ENCODE data around the gene ZC3H7B. TPM values are rescaled to one million over a fixed set of nuclear protein-coding genes. Genes with fewer than 3 reads are reported as not detected.
A peak's percentile ranks its signal among the peaks of the same experiment; 100 is the strongest.

The ZC3H7B gene
- total RNA-seq, 2 experiments from 2014 or later: 46.1 to 47.9 TPM

DNA sequence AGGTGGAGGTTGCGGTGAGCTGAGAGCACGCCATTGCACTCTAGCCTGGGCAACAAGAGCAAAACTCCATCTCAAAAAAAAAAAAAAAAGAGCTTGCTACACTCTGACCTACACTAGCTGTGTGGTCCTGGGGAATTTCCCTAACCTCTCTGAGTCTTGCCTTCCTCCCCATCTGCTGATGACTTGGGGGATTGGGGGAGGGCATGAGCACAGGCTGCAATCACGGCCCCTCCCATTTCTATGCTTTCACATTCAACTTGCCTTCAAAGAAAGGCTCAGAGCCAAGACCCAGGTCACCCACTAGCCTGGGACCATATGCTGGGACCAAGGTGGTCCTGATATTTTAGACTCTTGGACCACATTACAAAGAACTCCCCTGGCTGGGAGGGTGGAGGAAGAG lies 40.7 kb downstream of the ZC3H7B start:
- Mint-ChIP-seq H3K9me3 (no peaks in the 10 kb centered on the region), H3K4me3 (no peak overlapping the region), H3K4me1 (ENCODE audit: low read depth) (peaks cover 6% of the 10 kb centered on the region), H3K27ac (peak overlapping the region; percentile 66), H3K27me3 (no peaks in the 10 kb centered on the region), H3K36me3 (ENCODE audit: low read depth) (peaks cover 7% of the 10 kb centered on the region)
- intact Hi-C loops (cut with micrococcal nuclease): no loop called here
- peak; percentile 75 for DNase-seq
- TF ChIP-seq, protein P1, sequence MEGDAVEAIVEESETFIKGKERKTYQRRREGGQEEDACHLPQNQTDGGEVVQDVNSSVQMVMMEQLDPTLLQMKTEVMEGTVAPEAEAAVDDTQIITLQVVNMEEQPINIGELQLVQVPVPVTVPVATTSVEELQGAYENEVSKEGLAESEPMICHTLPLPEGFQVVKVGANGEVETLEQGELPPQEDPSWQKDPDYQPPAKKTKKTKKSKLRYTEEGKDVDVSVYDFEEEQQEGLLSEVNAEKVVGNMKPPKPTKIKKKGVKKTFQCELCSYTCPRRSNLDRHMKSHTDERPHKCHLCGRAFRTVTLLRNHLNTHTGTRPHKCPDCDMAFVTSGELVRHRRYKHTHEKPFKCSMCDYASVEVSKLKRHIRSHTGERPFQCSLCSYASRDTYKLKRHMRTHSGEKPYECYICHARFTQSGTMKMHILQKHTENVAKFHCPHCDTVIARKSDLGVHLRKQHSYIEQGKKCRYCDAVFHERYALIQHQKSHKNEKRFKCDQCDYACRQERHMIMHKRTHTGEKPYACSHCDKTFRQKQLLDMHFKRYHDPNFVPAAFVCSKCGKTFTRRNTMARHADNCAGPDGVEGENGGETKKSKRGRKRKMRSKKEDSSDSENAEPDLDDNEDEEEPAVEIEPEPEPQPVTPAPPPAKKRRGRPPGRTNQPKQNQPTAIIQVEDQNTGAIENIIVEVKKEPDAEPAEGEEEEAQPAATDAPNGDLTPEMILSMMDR (IDR thresholded peaks at IDR 0.05): no peak
- peak; percentile 99 for ATAC-seq
- ChIA-PET CTCF (no interaction called here), POLR2A (no interaction called here)

DNA sequence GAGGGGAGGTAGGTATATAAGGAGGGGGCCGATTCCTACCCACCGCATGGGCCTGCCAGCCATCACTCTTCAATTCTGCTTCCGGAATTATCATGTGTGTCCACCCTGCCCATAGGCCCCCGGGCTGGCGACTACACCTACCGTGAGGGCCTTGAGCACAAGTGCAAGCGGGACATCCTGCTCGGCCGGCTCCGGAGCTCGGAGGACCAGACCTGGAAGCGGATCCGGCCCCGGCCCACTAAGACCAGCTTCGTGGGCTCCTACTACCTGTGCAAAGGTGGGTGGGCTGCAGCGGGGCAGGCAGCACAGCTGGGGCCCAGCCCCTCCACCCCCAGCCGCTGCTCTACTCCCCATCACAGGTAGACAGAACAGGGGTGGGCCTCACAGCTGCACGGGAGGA lies 42.0 kb downstream of the ZC3H7B start:
- no peak overlapping the region for H3K27ac Mint-ChIP-seq
- H3K27me3 Mint-ChIP-seq: no peaks in the 10 kb centered on the region
- no peak for ATAC-seq
- intact Hi-C loops (cut with micrococcal nuclease): no loop called here
- H3K4me3 Mint-ChIP-seq: no peak overlapping the region
- ChIA-PET CTCF (no interaction called here), POLR2A (no interaction called here)
- peaks cover 6% of the 10 kb centered on the region for H3K4me1 Mint-ChIP-seq (ENCODE audit: low read depth)
- H3K9me3 Mint-ChIP-seq: no peaks in the 10 kb centered on the region
- TF ChIP-seq, protein P1 (IDR thresholded peaks at IDR 0.05): no peak
- no peak for DNase-seq
- H3K36me3 Mint-ChIP-seq (ENCODE audit: low read depth): peaks cover 10% of the 10 kb centered on the region

DNA sequence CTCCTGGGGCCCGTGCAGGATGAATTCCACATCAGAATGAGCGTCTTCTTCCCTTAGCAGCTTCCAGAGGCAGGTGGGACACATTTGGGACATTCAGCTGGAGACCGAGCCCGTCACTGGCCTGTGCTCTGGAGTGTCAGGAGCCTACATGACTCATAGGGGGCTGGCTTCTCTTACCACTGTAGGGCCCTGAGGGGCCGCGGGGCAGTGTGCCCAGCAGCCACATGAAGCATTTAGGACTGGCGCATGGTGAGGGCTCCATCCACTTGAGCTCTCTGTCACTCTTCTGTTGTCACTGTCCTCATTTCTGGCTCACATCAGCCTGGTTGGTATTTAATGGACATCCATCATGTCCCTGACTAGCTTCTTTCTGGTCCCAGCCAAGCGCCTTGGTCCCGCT lies 42.4 kb downstream of the ZC3H7B start:
- no peak overlapping the region for H3K4me3 Mint-ChIP-seq
- H3K27ac Mint-ChIP-seq: no peak overlapping the region
- H3K36me3 Mint-ChIP-seq (ENCODE audit: low read depth): peaks cover 10% of the 10 kb centered on the region
- TF ChIP-seq, protein P1 (IDR thresholded peaks at IDR 0.05): no peak
- DNase-seq: no peak
- intact Hi-C loops (cut with micrococcal nuclease): no loop called here
- no peaks in the 10 kb centered on the region for H3K9me3 Mint-ChIP-seq
- H3K4me1 Mint-ChIP-seq (ENCODE audit: low read depth): peaks cover 6% of the 10 kb centered on the region
- no peaks in the 10 kb centered on the region for H3K27me3 Mint-ChIP-seq
- CTCF ChIA-PET: no interaction called here
- POLR2A ChIA-PET: no interaction called here
- no peak for ATAC-seq

DNA sequence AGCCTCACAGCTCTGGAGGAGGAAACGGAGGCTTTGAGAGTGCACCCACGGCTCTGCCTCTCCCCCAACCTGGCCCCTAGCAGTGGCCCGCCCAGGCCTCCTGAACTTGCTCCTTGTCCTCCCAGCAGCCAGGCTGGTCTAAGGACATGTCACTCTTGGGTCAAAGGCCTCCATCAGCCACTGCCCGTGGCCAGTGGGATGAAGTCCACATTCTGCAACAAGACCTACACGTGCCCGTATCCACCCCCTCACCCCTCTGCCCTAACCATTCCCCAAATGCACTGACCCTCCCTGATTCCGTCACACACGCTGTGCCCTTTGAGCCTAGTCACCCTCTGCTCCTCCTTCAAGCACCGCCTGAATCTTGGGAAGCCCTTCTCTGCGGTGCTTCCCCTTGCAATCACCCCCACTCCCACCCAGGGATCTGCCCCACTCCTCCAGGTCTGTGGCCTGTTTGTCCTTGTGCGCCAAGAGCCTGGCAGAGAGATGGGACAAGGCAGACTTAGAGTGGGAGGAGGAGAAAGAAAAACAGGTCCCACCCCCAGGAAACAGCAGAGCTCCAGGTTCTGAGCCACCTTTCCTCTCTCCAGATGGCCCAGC lies 43.0 kb downstream of the ZC3H7B start:
- Mint-ChIP-seq H3K27ac (no peak overlapping the region), H3K27me3 (no peaks in the 10 kb centered on the region), H3K4me1 (ENCODE audit: low read depth) (peaks cover 6% of the 10 kb centered on the region), H3K9me3 (no peaks in the 10 kb centered on the region), H3K4me3 (no peak overlapping the region), H3K36me3 (ENCODE audit: low read depth) (peaks cover 10% of the 10 kb centered on the region)
- CTCF ChIA-PET: no interaction called here
- POLR2A ChIA-PET: no interaction called here
- no peak for DNase-seq
- TF ChIP-seq, protein P1 (IDR thresholded peaks at IDR 0.05): no peak
- ATAC-seq: no peak
- intact Hi-C loops (cut with micrococcal nuclease): no loop called here

DNA sequence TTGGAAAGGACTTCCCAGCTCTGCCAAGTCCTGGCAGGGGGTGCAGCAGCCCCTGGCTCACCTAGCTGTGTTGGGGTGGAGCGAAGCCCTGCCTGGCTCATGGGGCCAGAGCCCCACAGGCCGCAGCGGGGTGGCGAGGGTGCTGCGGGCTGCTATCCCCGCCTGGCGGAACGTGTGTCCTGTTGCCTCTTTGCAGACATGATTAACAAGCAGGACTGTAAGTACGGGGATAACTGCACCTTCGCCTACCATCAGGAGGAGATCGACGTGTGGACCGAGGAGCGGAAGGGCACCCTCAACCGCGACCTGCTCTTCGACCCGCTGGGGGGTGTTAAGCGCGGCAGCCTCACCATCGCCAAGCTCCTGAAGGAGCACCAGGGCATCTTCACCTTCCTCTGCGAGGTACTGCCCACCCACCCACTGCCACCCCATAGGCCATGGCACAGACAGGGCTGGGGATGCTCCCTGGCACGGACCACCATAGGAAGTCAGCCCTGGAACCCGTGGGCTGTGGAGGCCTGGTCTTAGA lies 44.5 kb downstream of the ZC3H7B start:
- peaks cover 6% of the 10 kb centered on the region for H3K4me1 Mint-ChIP-seq (ENCODE audit: low read depth)
- no peaks in the 10 kb centered on the region for H3K9me3 Mint-ChIP-seq
- peaks cover 20% of the 10 kb centered on the region for H3K36me3 Mint-ChIP-seq (ENCODE audit: low read depth)
- intact Hi-C loops (cut with micrococcal nuclease): no loop called here
- DNase-seq (no peak), ATAC-seq (no peak)
- no peak overlapping the region for H3K27ac Mint-ChIP-seq
- ChIA-PET CTCF (no interaction called here), POLR2A (no interaction called here)
- H3K27me3 Mint-ChIP-seq: no peaks in the 10 kb centered on the region
- no peak overlapping the region for H3K4me3 Mint-ChIP-seq
- TF ChIP-seq, protein P1 (IDR thresholded peaks at IDR 0.05): no peak
